ENCODE measurements around the gene PLEKHA8. TPM values are rescaled to one million over a fixed set of nuclear protein-coding genes. Genes with fewer than 3 reads are reported as not detected.

Gene PLEKHA8
- total RNA-seq, 1 donor from 2014 or later = 62.7 TPM

DNA sequence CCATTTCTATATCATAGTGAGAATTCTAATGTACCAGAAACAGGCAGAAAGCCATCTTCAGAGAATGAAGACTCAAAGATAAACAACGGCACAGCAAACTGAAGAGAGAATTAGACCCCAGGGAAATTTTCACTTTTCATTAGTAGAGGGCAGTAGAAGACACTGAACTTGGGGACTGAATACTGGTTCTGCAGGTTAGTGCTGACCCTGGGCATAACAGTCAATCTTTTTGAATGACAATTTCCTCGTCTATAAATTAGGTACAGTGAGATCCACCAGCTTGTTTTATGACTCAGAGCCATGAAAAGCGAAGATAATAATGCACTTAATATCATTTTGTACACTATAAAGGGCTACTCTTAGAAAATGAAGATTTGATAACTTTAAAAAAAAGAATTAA is 15.5 kb upstream of the PLEKHA8 start:
- DNase-seq (ENCODE audit: low spot score) = no peak
- Histone ChIP-seq H3K9me3 (ENCODE audit: low read depth) (no peaks in the 10 kb centered on the region), H3K27me3 (no peaks in the 10 kb centered on the region), H3K9ac (no peak overlapping the region), H2AFZ (replicated peaks) (no peak overlapping the region), H3K27ac (no peak overlapping the region), H3K4me3 (no peak overlapping the region), H3K4me1 (no peaks in the 10 kb centered on the region), H3F3A (ENCODE audit: low read depth) (peaks cover 5% of the 10 kb centered on the region), H3K36me3 (no peaks in the 10 kb centered on the region), H4K20me1 (ENCODE audit: low read depth) (no peaks in the 10 kb centered on the region), H3K79me2 (ENCODE audit: low read depth) (no peaks in the 10 kb centered on the region), H3K4me2 (no peak overlapping the region)
- Mint-ChIP-seq H3K4me3 (no peak overlapping the region), H3K9me3 (no peaks in the 10 kb centered on the region), H3K4me1 (no peaks in the 10 kb centered on the region), H3K27ac (no peak overlapping the region), H3K36me3 (peaks cover 8% of the 10 kb centered on the region), H3K27me3 (ENCODE audit: insufficient read depth, low read depth) (no peaks in the 10 kb centered on the region)
- no peak for TF ChIP-seq EZH2 (IDR thresholded peaks at IDR 0.05)
- TF ChIP-seq, protein P1, sequence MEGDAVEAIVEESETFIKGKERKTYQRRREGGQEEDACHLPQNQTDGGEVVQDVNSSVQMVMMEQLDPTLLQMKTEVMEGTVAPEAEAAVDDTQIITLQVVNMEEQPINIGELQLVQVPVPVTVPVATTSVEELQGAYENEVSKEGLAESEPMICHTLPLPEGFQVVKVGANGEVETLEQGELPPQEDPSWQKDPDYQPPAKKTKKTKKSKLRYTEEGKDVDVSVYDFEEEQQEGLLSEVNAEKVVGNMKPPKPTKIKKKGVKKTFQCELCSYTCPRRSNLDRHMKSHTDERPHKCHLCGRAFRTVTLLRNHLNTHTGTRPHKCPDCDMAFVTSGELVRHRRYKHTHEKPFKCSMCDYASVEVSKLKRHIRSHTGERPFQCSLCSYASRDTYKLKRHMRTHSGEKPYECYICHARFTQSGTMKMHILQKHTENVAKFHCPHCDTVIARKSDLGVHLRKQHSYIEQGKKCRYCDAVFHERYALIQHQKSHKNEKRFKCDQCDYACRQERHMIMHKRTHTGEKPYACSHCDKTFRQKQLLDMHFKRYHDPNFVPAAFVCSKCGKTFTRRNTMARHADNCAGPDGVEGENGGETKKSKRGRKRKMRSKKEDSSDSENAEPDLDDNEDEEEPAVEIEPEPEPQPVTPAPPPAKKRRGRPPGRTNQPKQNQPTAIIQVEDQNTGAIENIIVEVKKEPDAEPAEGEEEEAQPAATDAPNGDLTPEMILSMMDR (IDR thresholded peaks at IDR 0.05) = no peak
- no peak for TF ChIP-seq EZH2phosphoT487 (IDR thresholded peaks at IDR 0.05)

DNA sequence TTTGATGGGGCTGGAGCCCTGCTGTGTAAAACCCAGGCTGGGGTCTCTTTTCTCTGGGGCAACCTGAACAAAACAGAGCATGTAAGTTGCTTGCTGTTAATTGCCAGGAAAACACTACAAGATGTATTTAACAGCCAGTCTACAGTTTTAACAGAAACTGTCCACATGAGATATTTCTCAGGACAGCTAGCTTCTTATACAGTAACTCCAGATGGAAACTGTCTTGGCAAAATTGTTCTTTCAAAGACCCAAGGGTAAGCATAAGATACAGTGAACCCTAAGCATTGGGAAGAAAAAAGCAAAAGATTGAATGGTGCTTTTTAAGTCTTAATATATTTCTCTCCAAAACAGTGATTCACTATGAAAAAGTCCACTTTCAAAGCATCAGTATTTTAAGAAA is 9.8 kb upstream of the PLEKHA8 start:
- no peaks in the 10 kb centered on the region for H3K27me3 ChIP-seq
- Mint-ChIP-seq H3K9me3 (no peaks in the 10 kb centered on the region), H3K4me1 (peaks cover under 1% of the 10 kb centered on the region), H3K4me3 (no peak overlapping the region), H3K27ac (no peak overlapping the region), H3K36me3 (peaks cover 14% of the 10 kb centered on the region), H3K27me3 (ENCODE audit: insufficient read depth, low read depth) (no peaks in the 10 kb centered on the region)
- H3K4me1 ChIP-seq = peaks cover 5% of the 10 kb centered on the region
- H2AFZ ChIP-seq (replicated peaks) = no peak overlapping the region
- no peaks in the 10 kb centered on the region for H3K79me2 ChIP-seq (ENCODE audit: low read depth)
- no peaks in the 10 kb centered on the region for H3K36me3 ChIP-seq
- H3K27ac ChIP-seq = no peak overlapping the region
- H3F3A ChIP-seq (ENCODE audit: low read depth) = no peaks in the 10 kb centered on the region
- H4K20me1 ChIP-seq (ENCODE audit: low read depth) = no peaks in the 10 kb centered on the region
- TF ChIP-seq EZH2 (IDR thresholded peaks at IDR 0.05) = no peak
- TF ChIP-seq EZH2phosphoT487 (IDR thresholded peaks at IDR 0.05) = no peak
- TF ChIP-seq, protein P1 (IDR thresholded peaks at IDR 0.05) = no peak
- no peak overlapping the region for H3K4me3 ChIP-seq
- DNase-seq (ENCODE audit: low spot score) = no peak
- H3K9me3 ChIP-seq (ENCODE audit: low read depth) = no peaks in the 10 kb centered on the region
- H3K9ac ChIP-seq = no peak overlapping the region
- no peak overlapping the region for H3K4me2 ChIP-seq

DNA sequence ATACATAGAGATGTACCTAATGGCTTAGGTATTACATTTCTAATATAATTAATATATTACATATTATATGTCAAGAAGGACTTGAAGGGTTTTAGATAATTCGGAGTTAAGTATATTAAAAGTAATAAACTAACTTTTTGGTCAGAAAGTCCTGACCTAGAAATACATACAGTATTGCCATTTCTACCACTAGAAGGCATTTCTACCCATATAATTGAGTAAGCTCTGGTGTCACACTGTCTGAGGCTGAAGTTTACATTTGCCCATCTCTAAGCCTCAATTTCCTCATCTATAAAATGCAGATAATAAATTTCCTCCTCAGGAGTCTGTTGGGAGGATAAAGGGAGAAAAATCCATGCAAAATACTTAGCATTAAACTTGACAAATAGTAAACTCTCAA is 8.8 kb upstream of the PLEKHA8 start:
- Histone ChIP-seq H3K79me2 (ENCODE audit: low read depth) (no peaks in the 10 kb centered on the region), H4K20me1 (ENCODE audit: low read depth) (no peaks in the 10 kb centered on the region), H3K9me3 (ENCODE audit: low read depth) (no peaks in the 10 kb centered on the region), H3F3A (ENCODE audit: low read depth) (no peaks in the 10 kb centered on the region), H3K4me2 (no peak overlapping the region), H3K4me1 (peaks cover 5% of the 10 kb centered on the region), H2AFZ (replicated peaks) (no peak overlapping the region), H3K9ac (no peak overlapping the region), H3K27ac (no peak overlapping the region), H3K4me3 (no peak overlapping the region), H3K27me3 (no peaks in the 10 kb centered on the region), H3K36me3 (no peaks in the 10 kb centered on the region)
- TF ChIP-seq EZH2phosphoT487 (IDR thresholded peaks at IDR 0.05) (no peak), EZH2 (IDR thresholded peaks at IDR 0.05) (no peak)
- TF ChIP-seq, protein P1 (IDR thresholded peaks at IDR 0.05) = no peak
- DNase-seq (ENCODE audit: low spot score) = no peak
- H3K9me3 Mint-ChIP-seq = no peaks in the 10 kb centered on the region
- no peaks in the 10 kb centered on the region for H3K27me3 Mint-ChIP-seq (ENCODE audit: insufficient read depth, low read depth)
- H3K4me3 Mint-ChIP-seq = no peak overlapping the region
- no peak overlapping the region for H3K27ac Mint-ChIP-seq
- H3K4me1 Mint-ChIP-seq = peaks cover 7% of the 10 kb centered on the region
- peaks cover 18% of the 10 kb centered on the region for H3K36me3 Mint-ChIP-seq
